Breast epithelium (tissue), 4 donors: ENCODE results near the gene P2RX1. TPM values are rescaled to one million over a fixed set of nuclear protein-coding genes. Genes with fewer than 3 reads are reported as not detected.
A peak's percentile ranks its signal among the peaks of the same experiment; 100 is the strongest.

Experiments
- DNase-seq, 2 donors: peaks; one replicate each; pipeline ENCODE4 v3.0.0-alpha.2; 2019; ENCODE audit warnings: low spot score in 2 of 2
- H3K27ac ChIP-seq, 2 donors: fragments of 200-600 bp; sonication (generic) in 1 of 2; one replicate each; pipeline ENCODE4 v1.5.1; 2016 to 2019; ENCODE audit warnings: mild to moderate bottlenecking in 1 of 2
- H3K27me3 ChIP-seq, 2 donors: fragments of 200-600 bp; sonication (generic) in 1 of 2; one replicate each; pipeline versions ENCODE4 v1.5.1 to v1.6.0; 2017 to 2019; ENCODE audit warnings: control low read depth in 1 of 2, mild to moderate bottlenecking in 1 of 2
- H3K36me3 ChIP-seq: fragments of 200-600 bp; one replicate; pipeline ENCODE4 v1.5.1; 2019
- H3K4me1 ChIP-seq, 2 donors: fragments of 200-600 bp; sonication (generic); one replicate each; pipeline ENCODE4 v1.5.1; 2016 to 2019; ENCODE audit warnings: control low read depth in 1 of 2
- H3K4me3 ChIP-seq, 3 donors: fragments of 200-600 bp; sonication (generic); 1 replicate in 2 of 3; 2 replicates in 1 of 3; pipeline ENCODE4 v1.5.1; 2016 to 2019; ENCODE audit warnings: mild to moderate bottlenecking in 3 of 3, moderate library complexity in 2 of 3
- H3K9me3 ChIP-seq, 2 donors: fragments of 200-600 bp; sonication (generic) in 1 of 2; one replicate each; pipeline ENCODE4 v1.5.1; 2016 to 2019; ENCODE audit warnings: control low read depth in 1 of 2
- POLR2A ChIP-seq: fragments of 450-650 bp; IDR thresholded peaks from one replicate; pipeline ENCODE4 v1.6.1; 2016; ENCODE audit warnings: antibody characterized with exemption, mild to moderate bottlenecking, moderate library complexity
- POLR2AphosphoS5 ChIP-seq, 3 donors: sonication (generic); formaldehyde crosslinking; IDR thresholded peaks; one replicate each; pipeline ENCODE4 v1.6.1; 2017; ENCODE audit warnings: antibody characterized with exemption in 3 of 3
- intact Hi-C: fragments of 100-400 bp; cut with DNase I; formaldehyde crosslinking; loops from one replicate; pipeline ENCODE4 v1.15.1; 2023; ENCODE audit warnings: low total_unique reads
- total RNA-seq, 3 donors: library from RNA; depleted of rRNA; stranded (reverse); fragments of >200 nt; gene quantifications; one replicate each; pipeline ENCODE4 v1.1.0, GENCODE V29; 2016
- TF ChIP-seq, protein P1 (sequence below), 3 donors: fragments of 450-650 bp; IDR thresholded peaks; one replicate each; pipeline ENCODE4 v1.5.1; 2016 to 2017; ENCODE audit warnings: antibody characterized with exemption in 3 of 3, mild to moderate bottlenecking in 3 of 3, moderate library complexity in 3 of 3

P2RX1 gene
- total RNA-seq, 3 donors from 2014 or later = 1.2 to 3.5 (median 2.0) TPM

DNA sequence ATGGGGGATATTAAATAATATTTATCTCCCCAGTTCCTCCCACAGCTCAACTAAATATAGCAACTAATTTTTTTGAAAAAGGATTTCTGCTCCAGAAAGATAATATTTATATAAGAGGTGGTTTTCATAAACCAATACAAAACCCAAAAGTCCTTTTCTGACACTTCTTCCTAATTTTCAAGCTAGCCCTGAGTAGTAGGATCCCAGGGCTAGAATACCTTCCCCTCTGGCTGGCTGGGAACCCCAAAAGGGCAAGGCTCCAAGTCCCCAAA lies 46.6 kb upstream of the P2RX1 start:
- H3K9me3 ChIP-seq = no peaks in the 10 kb centered on the region
- peaks cover 0 to 9% of the 10 kb centered on the region in 2 donors for H3K27me3 ChIP-seq
- peaks cover 0 to 7% of the 10 kb centered on the region in 2 donors for H3K4me1 ChIP-seq
- no peak overlapping the region for H3K27ac ChIP-seq
- no peaks in the 10 kb centered on the region for H3K36me3 ChIP-seq
- no peak for TF ChIP-seq POLR2A
- TF ChIP-seq, protein P1, sequence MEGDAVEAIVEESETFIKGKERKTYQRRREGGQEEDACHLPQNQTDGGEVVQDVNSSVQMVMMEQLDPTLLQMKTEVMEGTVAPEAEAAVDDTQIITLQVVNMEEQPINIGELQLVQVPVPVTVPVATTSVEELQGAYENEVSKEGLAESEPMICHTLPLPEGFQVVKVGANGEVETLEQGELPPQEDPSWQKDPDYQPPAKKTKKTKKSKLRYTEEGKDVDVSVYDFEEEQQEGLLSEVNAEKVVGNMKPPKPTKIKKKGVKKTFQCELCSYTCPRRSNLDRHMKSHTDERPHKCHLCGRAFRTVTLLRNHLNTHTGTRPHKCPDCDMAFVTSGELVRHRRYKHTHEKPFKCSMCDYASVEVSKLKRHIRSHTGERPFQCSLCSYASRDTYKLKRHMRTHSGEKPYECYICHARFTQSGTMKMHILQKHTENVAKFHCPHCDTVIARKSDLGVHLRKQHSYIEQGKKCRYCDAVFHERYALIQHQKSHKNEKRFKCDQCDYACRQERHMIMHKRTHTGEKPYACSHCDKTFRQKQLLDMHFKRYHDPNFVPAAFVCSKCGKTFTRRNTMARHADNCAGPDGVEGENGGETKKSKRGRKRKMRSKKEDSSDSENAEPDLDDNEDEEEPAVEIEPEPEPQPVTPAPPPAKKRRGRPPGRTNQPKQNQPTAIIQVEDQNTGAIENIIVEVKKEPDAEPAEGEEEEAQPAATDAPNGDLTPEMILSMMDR (IDR thresholded peaks at IDR 0.05) = no peak
- TF ChIP-seq POLR2AphosphoS5 (IDR thresholded peaks at IDR 0.05) = no peak
- intact Hi-C loops = no loop called here
- peak overlapping the region in 1 of 3 donors; percentile 62 for H3K4me3 ChIP-seq
- DNase-seq = no peak

DNA sequence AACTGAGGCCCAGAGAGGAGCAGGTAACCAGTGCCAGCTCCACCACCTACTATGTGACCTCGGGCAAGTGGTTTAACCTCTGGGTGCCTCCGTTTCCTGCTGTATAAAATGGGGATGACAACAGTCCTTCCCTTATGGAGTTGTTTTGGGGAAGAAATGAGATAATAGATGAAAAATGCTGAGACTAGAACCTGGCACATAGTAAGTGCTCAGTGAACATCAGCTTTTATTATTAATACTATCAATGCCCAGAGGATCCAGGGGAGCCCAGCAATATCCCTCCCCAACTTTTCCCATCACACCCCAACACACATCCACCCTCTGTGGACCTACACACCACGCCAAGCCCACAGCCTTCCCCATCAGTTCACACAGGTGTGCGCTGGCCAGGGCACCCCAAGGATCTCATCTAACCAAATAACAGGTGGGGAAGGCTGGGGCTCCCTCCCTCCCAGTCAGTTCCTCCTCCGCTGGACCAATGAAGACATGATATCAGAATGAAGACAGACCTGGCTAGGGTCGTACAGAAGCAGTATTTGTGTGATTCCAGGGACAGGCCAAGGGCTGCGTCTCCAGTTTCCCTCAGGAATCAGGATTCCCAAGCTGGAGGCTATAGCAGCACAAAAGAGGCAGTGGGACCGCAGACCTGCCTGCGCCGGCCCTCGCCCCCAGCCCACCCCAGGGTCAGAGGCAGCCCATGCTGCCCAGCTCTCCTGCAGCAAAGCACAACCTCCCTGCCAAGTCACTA lies 46.1 kb upstream of the P2RX1 start:
- no peaks in the 10 kb centered on the region for H3K9me3 ChIP-seq
- H3K4me3 ChIP-seq = peak overlapping the region in 1 of 3 donors; percentile 62
- no peak for DNase-seq
- peaks cover 0 to 7% of the 10 kb centered on the region in 2 donors for H3K4me1 ChIP-seq
- no peak overlapping the region for H3K27ac ChIP-seq
- intact Hi-C loops = no loop called here
- no peaks in the 10 kb centered on the region for H3K36me3 ChIP-seq
- peaks cover 0 to 9% of the 10 kb centered on the region in 2 donors for H3K27me3 ChIP-seq
- TF ChIP-seq POLR2A = no peak
- no peak for TF ChIP-seq POLR2AphosphoS5 (IDR thresholded peaks at IDR 0.05)

DNA sequence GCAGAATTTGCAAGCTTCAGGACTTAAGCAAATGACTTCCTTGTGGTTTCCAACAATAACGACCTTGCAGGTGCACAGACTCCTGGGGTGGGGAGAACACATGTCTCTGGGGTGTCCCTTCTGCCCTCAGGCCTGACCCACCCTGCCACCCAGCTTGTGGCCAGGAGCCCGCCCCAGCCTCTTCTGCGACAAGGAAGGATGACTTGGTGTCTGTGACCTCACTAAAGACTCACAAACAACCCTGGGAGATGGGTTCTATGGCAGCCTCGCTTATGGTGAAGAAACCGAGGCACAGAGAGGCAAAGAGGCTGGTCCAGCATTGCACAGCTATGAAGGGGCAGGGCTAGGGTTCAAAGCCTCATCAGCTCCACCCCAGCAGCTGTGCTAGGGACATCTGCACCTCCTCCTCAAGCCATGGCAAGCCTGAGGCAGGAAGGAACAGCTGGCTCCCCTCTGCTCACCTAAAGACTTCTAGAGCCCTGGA lies 45.3 kb upstream of the P2RX1 start:
- Histone ChIP-seq H3K9me3 (no peaks in the 10 kb centered on the region), H3K36me3 (no peaks in the 10 kb centered on the region), H3K4me1 (peaks cover 0 to 7% of the 10 kb centered on the region in 2 donors), H3K4me3 (no peak overlapping the region), H3K27ac (peak overlapping the region in 1 of 2 donors; percentile 10), H3K27me3 (peaks cover 0 to 9% of the 10 kb centered on the region in 2 donors)
- intact Hi-C loops = no loop called here
- TF ChIP-seq POLR2A (no peak), POLR2AphosphoS5 (IDR thresholded peaks at IDR 0.05) (no peak)
- TF ChIP-seq, protein P1 (IDR thresholded peaks at IDR 0.05) = no peak
- no peak for DNase-seq

DNA sequence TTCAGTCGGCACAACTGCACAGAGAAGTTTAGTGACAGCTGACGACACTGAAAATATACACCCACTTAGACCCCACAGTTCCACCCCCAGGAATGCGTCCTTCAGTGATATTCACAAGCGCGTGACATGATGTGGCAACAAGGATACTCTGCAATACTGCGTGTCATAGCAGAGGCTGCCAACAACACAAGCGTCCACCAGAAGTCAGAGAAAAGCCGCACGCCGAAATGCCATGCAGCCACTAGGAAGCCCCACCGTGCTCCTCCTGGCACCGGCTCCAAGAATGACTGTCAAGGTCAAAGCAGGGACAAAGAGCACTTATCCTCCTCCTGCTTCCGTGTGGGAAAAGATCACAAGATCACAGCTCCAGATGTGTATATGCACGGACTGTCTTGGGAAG lies 44.5 kb upstream of the P2RX1 start:
- peak overlapping the region; percentile 2 to 72 for H3K27ac ChIP-seq
- no peak overlapping the region for H3K4me3 ChIP-seq
- TF ChIP-seq POLR2AphosphoS5 (IDR thresholded peaks at IDR 0.05) = no peak
- TF ChIP-seq POLR2A = no peak
- TF ChIP-seq, protein P1 (IDR thresholded peaks at IDR 0.05) = no peak
- peaks cover 0 to 7% of the 10 kb centered on the region in 2 donors for H3K4me1 ChIP-seq
- peak in 1 of 2 donors; percentile 49 for DNase-seq
- intact Hi-C loops = no loop called here
- H3K9me3 ChIP-seq = no peaks in the 10 kb centered on the region
- peaks cover 0 to 9% of the 10 kb centered on the region in 2 donors for H3K27me3 ChIP-seq
- H3K36me3 ChIP-seq = no peaks in the 10 kb centered on the region

DNA sequence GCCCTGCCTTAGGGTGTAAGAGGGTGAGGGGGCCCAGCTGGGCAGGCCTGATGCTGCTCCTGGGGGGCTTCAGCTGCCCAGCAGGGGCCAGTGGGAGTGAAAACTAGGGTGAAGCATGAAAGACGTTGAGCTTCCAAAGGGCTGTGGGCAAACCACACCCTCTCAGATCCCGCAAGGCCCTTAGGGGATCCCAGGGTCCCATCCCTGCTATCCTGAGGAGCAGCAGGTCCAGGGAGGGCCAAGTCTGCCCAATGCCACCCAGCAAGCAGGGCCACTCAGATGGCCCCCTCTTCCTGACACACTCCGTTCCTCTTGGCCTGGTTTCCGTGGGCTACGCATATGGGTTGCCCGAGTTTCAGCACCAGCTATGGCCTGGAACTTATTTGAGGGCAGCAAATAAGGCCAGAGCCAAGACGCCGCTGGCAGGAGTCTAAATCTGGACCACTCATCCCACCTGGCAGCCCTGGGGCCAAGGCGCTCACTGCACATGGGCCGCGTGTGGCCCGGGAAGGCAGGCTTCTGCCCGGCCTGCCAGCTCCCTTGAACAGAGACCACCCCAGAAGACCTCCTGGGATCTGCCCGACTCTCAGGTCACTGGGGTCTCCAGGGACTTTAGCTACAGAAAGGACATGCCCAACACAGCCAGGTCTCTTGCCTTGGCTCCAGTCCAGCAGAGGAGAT lies 43.8 kb upstream of the P2RX1 start:
- H3K36me3 ChIP-seq = no peaks in the 10 kb centered on the region
- intact Hi-C loops = no loop called here
- peak overlapping the region; percentile 54 to 72 for H3K27ac ChIP-seq
- H3K27me3 ChIP-seq = peaks cover 0 to 9% of the 10 kb centered on the region in 2 donors
- no peak overlapping the region for H3K4me3 ChIP-seq
- TF ChIP-seq POLR2AphosphoS5 (IDR thresholded peaks at IDR 0.05) = no peak
- TF ChIP-seq, protein P1 (IDR thresholded peaks at IDR 0.05) = no peak
- TF ChIP-seq POLR2A = no peak
- DNase-seq = no peak
- no peaks in the 10 kb centered on the region for H3K9me3 ChIP-seq
- H3K4me1 ChIP-seq = peaks cover 0 to 5% of the 10 kb centered on the region in 2 donors
